ENCODE data around the gene ADGRA1.
"Not testable (repeated sequence)": the region's sequence is repeated elsewhere in the genome, so short reads cannot be mapped to it uniquely, and the experiment has no call there.

Gene ADGRA1

GRCh38 chr10:133150656-133151055, 62.9 kb downstream of the ADGRA1 start:
- no peak for DNase-seq

- not testable (repeated sequence) for DNase-seq
Measured at GRCh38 chr10:133151071-133151470, 63.3 kb downstream of the ADGRA1 start.

- no peak for DNase-seq
Measured at GRCh38 chr10:133151543-133151972, 63.8 kb downstream of the ADGRA1 start.

DNA sequence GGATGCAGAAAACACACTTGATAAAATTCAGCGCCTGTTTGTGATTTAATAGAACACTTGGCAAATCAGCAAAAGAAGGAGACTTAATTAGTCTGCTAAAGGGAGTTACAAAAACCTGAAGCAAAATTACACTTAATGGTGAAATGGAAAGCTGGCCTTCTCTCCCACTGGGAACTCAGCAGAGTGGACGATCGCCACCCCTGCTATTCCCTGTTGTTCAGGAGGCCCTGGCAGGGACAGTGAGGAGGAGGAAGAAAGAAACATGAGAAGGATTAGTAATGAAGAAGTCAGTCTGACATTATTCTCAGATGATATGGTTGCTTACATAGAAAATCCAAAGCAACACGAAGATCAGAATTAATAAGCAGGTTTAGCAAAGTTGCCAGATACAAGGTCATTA, 66.7 kb downstream of the ADGRA1 start:
- no peak for DNase-seq

- DNase-seq: no peak
Measured at GRCh38 chr10:133154996-133155778, 67.5 kb downstream of the ADGRA1 start.

- DNase-seq: no peak
Measured at GRCh38 chr10:133156674-133157579, 69.2 kb downstream of the ADGRA1 start.

- DNase-seq: no peak
Measured at GRCh38 chr10:133157662-133158436, 70.1 kb downstream of the ADGRA1 start.

GRCh38 chr10:133158437-133158755, 70.7 kb downstream of the ADGRA1 start:
- DNase-seq: no peak

- no peak for DNase-seq
Measured at GRCh38 chr10:133158756-133159610, 71.3 kb downstream of the ADGRA1 start.

GRCh38 chr10:133159611-133159949, 71.9 kb downstream of the ADGRA1 start:
- no peak for DNase-seq

- DNase-seq: no peak
Measured at GRCh38 chr10:133159950-133160825, 72.5 kb downstream of the ADGRA1 start, which contains the start of gene KNDC1. Gene KNDC1 (plus strand): TSS chr10:133160219. CDS start chr10:133160468, 249 bp downstream.

DNA sequence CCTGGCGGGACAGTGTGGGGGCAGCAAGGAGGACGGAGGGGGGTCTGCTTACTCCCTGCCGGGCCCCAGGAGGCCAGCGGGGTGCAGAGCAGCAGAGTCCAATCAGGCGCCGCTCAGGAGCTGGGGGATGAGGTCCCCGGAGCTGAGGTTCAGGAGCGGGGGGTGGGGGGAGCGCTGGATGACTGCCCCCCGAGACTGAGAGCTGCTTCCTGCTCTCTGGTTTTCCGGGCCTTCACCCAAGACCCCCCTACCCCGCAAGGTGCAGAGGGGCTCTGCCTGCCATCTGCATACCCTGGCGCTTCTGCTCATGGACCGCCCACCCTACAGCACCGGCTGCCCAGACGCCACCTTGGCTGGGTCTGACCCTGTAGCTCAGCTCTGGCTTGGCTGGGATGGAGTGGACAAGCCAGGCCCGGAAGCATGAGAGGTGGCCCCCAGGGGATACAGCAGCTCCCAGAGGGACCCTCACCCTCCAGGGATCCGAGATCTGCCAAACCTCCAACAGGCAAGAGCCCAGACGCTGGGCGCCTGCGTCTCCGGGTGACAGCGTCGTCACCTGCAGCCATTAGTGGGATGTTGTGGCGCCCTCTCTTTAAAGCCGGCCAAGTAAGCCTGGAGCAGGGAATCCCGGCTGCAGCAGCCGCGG, 73.2 kb downstream of the ADGRA1 start:
- DNase-seq: no peak

DNA sequence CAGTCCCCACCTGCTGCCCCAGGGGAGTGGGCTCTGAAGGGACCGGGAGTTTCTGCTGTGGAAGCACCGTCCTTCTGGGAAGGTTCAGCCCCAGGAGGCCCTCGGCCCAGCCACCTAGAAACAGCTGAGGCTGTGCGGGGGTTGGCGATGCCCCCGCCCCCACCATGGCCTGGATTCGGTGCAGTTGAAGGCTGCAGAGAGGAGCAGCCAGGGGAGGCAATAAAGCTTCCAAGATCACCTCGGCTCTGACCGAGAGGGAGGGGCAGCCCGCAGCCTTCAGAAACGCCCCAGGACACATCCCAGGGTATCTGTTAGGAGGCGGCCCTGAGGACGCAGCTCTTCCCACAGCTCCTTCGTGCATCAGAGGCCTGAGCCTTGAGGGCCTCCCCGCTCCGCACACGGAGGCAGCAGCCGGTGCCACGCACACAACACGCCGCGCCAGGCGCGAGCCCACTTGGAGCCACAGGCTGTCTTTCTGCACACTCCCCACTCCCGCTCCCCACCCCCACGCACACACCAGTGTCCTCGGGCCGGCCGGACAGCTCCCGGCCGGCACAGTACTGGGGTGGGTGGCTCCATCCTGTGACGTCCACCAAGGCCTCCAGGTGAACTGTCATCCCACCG, 73.9 kb downstream of the ADGRA1 start:
- no peak for DNase-seq

DNA sequence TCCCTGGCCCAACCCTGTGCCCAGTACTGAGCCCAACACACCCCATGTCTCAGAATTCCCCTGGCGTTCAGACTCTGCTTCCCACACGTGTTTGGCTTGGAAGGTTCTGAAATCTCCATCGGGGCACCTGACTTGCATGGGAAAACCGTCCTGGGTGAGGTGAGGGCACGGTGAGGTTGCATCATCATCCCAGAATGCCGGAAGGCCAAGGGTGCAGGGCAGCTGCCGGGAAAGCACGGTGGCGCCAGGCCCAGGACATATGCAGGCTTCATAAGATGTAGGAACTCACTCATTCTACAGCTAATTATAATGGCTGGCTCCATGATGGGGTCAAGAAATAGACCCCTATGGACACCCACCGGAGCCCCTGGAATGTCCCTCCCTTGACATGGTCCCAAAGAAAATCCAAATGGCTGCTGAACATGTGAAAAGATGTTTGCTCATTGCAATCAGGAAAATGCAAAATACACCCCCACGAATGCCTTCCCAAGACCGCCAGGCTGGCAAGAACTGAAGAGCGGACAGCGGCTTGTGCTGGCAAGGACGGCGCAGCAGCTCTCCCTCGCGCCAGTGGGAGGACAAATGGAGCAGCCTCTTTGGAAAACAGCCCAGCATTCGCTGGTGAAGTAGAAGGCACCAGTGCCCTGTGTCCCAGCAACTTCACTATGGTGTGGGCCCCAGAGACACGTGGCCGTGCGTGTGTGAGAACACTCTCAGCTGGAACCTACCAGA, 74.6 kb downstream of the ADGRA1 start:
- DNase-seq: no peak

DNA sequence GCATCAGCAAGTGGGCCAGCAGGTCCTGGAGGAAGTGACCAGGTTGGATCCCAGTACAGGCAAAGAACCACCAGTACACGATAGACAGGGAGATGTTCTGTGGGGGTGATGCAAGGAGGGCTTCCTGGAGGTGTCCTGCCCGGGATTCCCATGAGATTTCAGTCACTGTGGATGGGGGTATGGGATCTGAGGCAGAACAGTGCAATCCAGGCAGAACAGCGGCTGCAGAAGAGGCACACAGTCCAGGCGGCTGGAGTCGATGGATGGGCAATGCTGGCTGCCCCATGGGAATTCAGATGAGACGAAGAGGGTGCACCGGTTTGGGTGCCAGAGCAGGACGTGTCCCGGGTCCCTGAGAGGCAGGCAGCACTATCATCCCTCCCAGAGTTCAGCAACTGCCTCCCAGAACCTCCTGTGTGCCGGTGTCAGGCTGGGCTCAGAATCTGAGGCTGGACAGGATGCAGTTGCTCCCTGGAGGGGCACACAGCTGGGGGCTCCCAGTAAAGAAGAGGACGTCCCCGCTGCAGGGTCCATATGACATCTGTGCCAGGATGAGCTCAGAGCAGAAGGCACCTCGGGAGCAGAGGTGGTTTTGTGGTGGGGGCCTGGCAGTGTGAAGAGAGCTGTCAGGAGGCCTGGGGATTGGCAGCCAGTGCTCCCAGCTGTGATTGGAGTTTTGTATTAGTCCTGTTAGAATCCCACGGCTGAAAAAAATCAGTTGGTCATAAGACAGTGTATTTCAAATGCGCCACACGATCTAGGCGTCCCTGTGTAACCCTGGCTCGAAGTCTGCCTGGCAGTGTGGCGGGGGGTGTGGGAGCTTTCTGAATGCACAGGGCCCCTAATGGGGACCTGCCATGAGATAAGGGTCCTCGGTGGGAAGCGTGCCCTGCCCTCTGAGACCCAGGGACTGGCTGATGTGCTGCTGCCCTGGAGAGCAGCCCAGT, 75.5 kb downstream of the ADGRA1 start:
- no peak for DNase-seq

- no peak for DNase-seq
Measured at GRCh38 chr10:133163889-133164815, 76.4 kb downstream of the ADGRA1 start.

Data from activated naive CD4-positive, alpha-beta T cell (primary cell).